Caco-2 (cell line): ENCODE measurements around the gene SETDB1. TPM values are rescaled to one million over a fixed set of nuclear protein-coding genes. Genes with fewer than 3 reads are reported as not detected.
"Not testable (repeated sequence)": the region's sequence is repeated elsewhere in the genome, so short reads cannot be mapped to it uniquely, and the experiment has no call there.

Experiments used
- BruUV-seq: library from RNA; stranded (reverse); fragments of 400-500 nt; replicated peaks from 2 replicates; lab custom pipeline; 2021; lab: Mats Ljungman, UMichigan
- CTCF ChIA-PET: fragments of 300-600 bp; sonication (Branson Sonifier 250); formaldehyde crosslinking; loops from one replicate; lab custom pipeline; 2022; ENCODE audit warnings: antibody characterized with exemption; lab: Charles Lee
- POLR2A ChIA-PET: fragments of 300-600 bp; sonication (Branson Sonifier 250); formaldehyde crosslinking; loops from one replicate; lab custom pipeline; 2022; ENCODE audit warnings: antibody characterized with exemption; lab: Charles Lee
- DNase-seq, 2 experiments: peaks; one replicate each; pipeline versions ENCODE4 v3.0.0 to v3.0.0-alpha.2; 2020 to 2022
- H3K27me3 ChIP-seq: replicated peaks from 2 replicates; pipeline ENCODE4 v1.6.0; 2011; ENCODE audit warnings: low read length; ENCODE audit not compliant: control insufficient read depth, insufficient read depth
- H3K36me3 ChIP-seq: 2 replicates; pipeline ENCODE4 v1.5.1; 2011; ENCODE audit warnings: low read length; ENCODE audit not compliant: control insufficient read depth, insufficient read depth
- H3K4me1 ChIP-seq: fragments of 250-450 bp; sonication (Bioruptor Pico); 2 replicates; pipeline ENCODE4 v1.5.1; 2020; ENCODE audit warnings: mild to moderate bottlenecking
- H3K4me3 ChIP-seq: 2 replicates; pipeline ENCODE4 v1.5.1; 2011; ENCODE audit warnings: low read depth, mild to moderate bottlenecking, control low read depth, low read length
- H3K9me3 ChIP-seq: fragments of 250-450 bp; sonication (Bioruptor Pico); 2 replicates; pipeline ENCODE4 v1.5.1; 2020; ENCODE audit warnings: mild to moderate bottlenecking, moderate library complexity
- H3K27ac Mint-ChIP-seq: one replicate; pipeline ENCODE4 v1.8.0; 2022; ENCODE audit warnings: mixed read lengths; ENCODE audit not compliant: unreplicated experiment
- H3K27me3 Mint-ChIP-seq: one replicate; pipeline ENCODE4 v1.8.0; 2022; ENCODE audit warnings: mixed read lengths; ENCODE audit not compliant: insufficient read depth, unreplicated experiment
- H3K36me3 Mint-ChIP-seq: one replicate; pipeline ENCODE4 v1.8.0; 2022; ENCODE audit warnings: mild to moderate bottlenecking, mixed read lengths; ENCODE audit not compliant: insufficient read depth, unreplicated experiment
- H3K4me1 Mint-ChIP-seq: one replicate; pipeline ENCODE4 v1.8.0; 2022; ENCODE audit warnings: low read depth, mixed read lengths; ENCODE audit not compliant: unreplicated experiment
- H3K4me3 Mint-ChIP-seq: one replicate; pipeline ENCODE4 v1.8.0; 2022; ENCODE audit warnings: mild to moderate bottlenecking, moderate library complexity, mixed read lengths; ENCODE audit not compliant: unreplicated experiment
- H3K9me3 Mint-ChIP-seq: one replicate; pipeline ENCODE4 v1.8.0; 2022; ENCODE audit warnings: mixed read lengths; ENCODE audit not compliant: unreplicated experiment
- CTCF ChIP-seq, 2 experiments: fragments of 200-600 bp in 1 of 2; IDR thresholded peaks; 1 replicate in 1 of 2; 2 replicates in 1 of 2; pipeline versions ENCODE4 v1.5.1 to v1.8.0; 2011 to 2022; ENCODE audit warnings: antibody characterized with exemption in 1 of 2, control low read depth in 1 of 2, inconsistent platforms in 1 of 2, low read depth in 1 of 2, low read length in 1 of 2, mild to moderate bottlenecking in 1 of 2, moderate library complexity in 1 of 2; ENCODE audit not compliant: insufficient read depth in 1 of 2, severe bottlenecking in 1 of 2, unreplicated experiment in 1 of 2
- intact Hi-C: fragments of 100-400 bp; cut with micrococcal nuclease; formaldehyde crosslinking; loops from one replicate; pipeline ENCODE4 v1.10.0; 2022; ENCODE audit not compliant: unreplicated experiment
- total RNA-seq: library from RNA; stranded (reverse); gene quantifications from 2 replicates; pipeline ENCODE4 v1.2.3, GENCODE V29; 2022

The SETDB1 gene
- total RNA-seq, 1 experiment from 2014 or later: 45.0 TPM

GRCh38 chr1:150925080-150925479 lies 1.1 kb upstream of the SETDB1 start:
- Histone ChIP-seq H3K36me3 (peaks cover 2% of the 10 kb centered on the region; the same call in 1 of the 2 replicates), H3K4me1 (no peaks in the 10 kb centered on the region; the same call in none of the 2 replicates), H3K9me3 (no peaks in the 10 kb centered on the region), H3K27me3 (no peaks in the 10 kb centered on the region), H3K4me3 (peak overlapping the region; percentile 77; the same call in 1 of the 2 replicates)
- BruUV-seq: no TSS peak
- ChIA-PET CTCF (interaction anchor here (1.0 kb wide), 1 partner anchor 56 kb away, joined by 4 read pairs; no protein-coding TSS in a partner anchor), POLR2A (no interaction called here)
- H3K27me3 Mint-ChIP-seq: no peaks in the 10 kb centered on the region
- intact Hi-C loops: loop anchor here (5.0 to 10.0 kb wide), 2 partner anchors 82 to 300 kb away; partner anchors contain the start of genes ENSA, MINDY1 and PRUNE1
- TF ChIP-seq CTCF (IDR thresholded peaks at IDR 0.05; ENCODE audit: insufficient read depth in 1 of 2, low read depth in 1 of 2, low read length in 1 of 2, severe bottlenecking in 1 of 2, unreplicated experiment in 1 of 2): no peak
- H3K9me3 Mint-ChIP-seq: no peaks in the 10 kb centered on the region
- H3K4me3 Mint-ChIP-seq: peak overlapping the region; percentile 92
- peaks cover 7% of the 10 kb centered on the region for H3K4me1 Mint-ChIP-seq
- DNase-seq: no peak
- H3K36me3 Mint-ChIP-seq: peaks cover 32% of the 10 kb centered on the region
- H3K27ac Mint-ChIP-seq: peak overlapping the region; percentile 93

- H3K36me3 Mint-ChIP-seq: peaks cover 56% of the 10 kb centered on the region
- Histone ChIP-seq H3K27me3 (no peaks in the 10 kb centered on the region), H3K4me1 (no peaks in the 10 kb centered on the region; the same call in none of the 2 replicates), H3K36me3 (peaks cover 2% of the 10 kb centered on the region), H3K4me3 (no peak overlapping the region), H3K9me3 (peaks cover 4% of the 10 kb centered on the region; the same call in 1 of the 2 replicates)
- no peaks in the 10 kb centered on the region for H3K27me3 Mint-ChIP-seq
- peaks cover 6% of the 10 kb centered on the region for H3K9me3 Mint-ChIP-seq
- POLR2A ChIA-PET: no interaction called here
- H3K4me1 Mint-ChIP-seq: peaks cover 1% of the 10 kb centered on the region
- CTCF ChIA-PET: no interaction called here
- H3K27ac Mint-ChIP-seq: no peak overlapping the region
- intact Hi-C loops: loop anchor here (5.0 to 10.0 kb wide), 2 partner anchors 80 to 303 kb away; partner anchors contain the start of genes ENSA, MINDY1 and PRUNE1
- TF ChIP-seq CTCF (IDR thresholded peaks at IDR 0.05; ENCODE audit: insufficient read depth in 1 of 2, low read depth in 1 of 2, low read length in 1 of 2, severe bottlenecking in 1 of 2, unreplicated experiment in 1 of 2): no peak
- H3K4me3 Mint-ChIP-seq: peak overlapping the region; percentile 92
- BruUV-seq: no TSS peak
- DNase-seq: no peak
These were observed 1.5 kb downstream of the SETDB1 start for GRCh38 chr1:150927624-150928023.

GRCh38 chr1:150928286-150928685 lies 2.1 kb downstream of the SETDB1 start:
- no peak overlapping the region for H3K4me3 ChIP-seq
- TF ChIP-seq CTCF (IDR thresholded peaks at IDR 0.05; ENCODE audit: insufficient read depth in 1 of 2, low read depth in 1 of 2, low read length in 1 of 2, severe bottlenecking in 1 of 2, unreplicated experiment in 1 of 2): no peak
- intact Hi-C loops: loop anchor here (5.0 to 10.0 kb wide), 2 partner anchors 79 to 303 kb away; partner anchors contain the start of genes ENSA, MINDY1 and PRUNE1
- Mint-ChIP-seq H3K27ac (no peak overlapping the region), H3K9me3 (peaks cover 10% of the 10 kb centered on the region), H3K4me3 (no peak overlapping the region), H3K36me3 (peaks cover 63% of the 10 kb centered on the region), H3K4me1 (no peaks in the 10 kb centered on the region), H3K27me3 (no peaks in the 10 kb centered on the region)
- no peaks in the 10 kb centered on the region for H3K27me3 ChIP-seq
- H3K36me3 ChIP-seq: peaks cover 2% of the 10 kb centered on the region
- H3K4me1 ChIP-seq: no peaks in the 10 kb centered on the region; the same call in none of the 2 replicates
- ChIA-PET POLR2A (no interaction called here), CTCF (no interaction called here)
- DNase-seq: no peak
- no TSS peak for BruUV-seq
- peaks cover 6% of the 10 kb centered on the region; the same call in 1 of the 2 replicates for H3K9me3 ChIP-seq

GRCh38 chr1:150928775-150929174 lies 2.6 kb downstream of the SETDB1 start:
- H3K9me3 ChIP-seq, BruUV-seq, DNase-seq, H3K27ac Mint-ChIP-seq, H3K4me1 ChIP-seq, H3K27me3 ChIP-seq, H3K27me3 Mint-ChIP-seq, H3K9me3 Mint-ChIP-seq, H3K36me3 ChIP-seq, H3K4me3 ChIP-seq, CTCF ChIA-PET, H3K4me3 Mint-ChIP-seq, POLR2A ChIA-PET, H3K4me1 Mint-ChIP-seq: not testable (repeated sequence)
- intact Hi-C loops: loop anchor here (5.0 to 10.0 kb wide), 2 partner anchors 79 to 304 kb away; partner anchors contain the start of genes ENSA, MINDY1 and PRUNE1
- H3K36me3 Mint-ChIP-seq: peaks cover 67% of the 10 kb centered on the region
